GM19372 (cell line): ENCODE data around the gene PSD4.

ENCODE experiments used
- ATAC-seq: cut with Tn5 transposase; IDR thresholded peaks from one replicate; pipeline ENCODE4 v1.9.1; 2021; ENCODE audit warnings: mild to moderate bottlenecking, low read depth, moderate library complexity; ENCODE audit not compliant: unreplicated experiment

The PSD4 gene

GRCh38 chr2:113173542-113174375 is at the start of gene PSD4:
PSD4 (plus strand) TSS chr2:113173971; CDS start chr2:113182457, 8,486 bp downstream.
- ATAC-seq: peak; percentile 70

- no peak for ATAC-seq
These were observed 49.4 kb upstream of the PSD4 start for GRCh38 chr2:113124181-113124961.

- ATAC-seq: no peak
These were observed 48.6 kb upstream of the PSD4 start for GRCh38 chr2:113124984-113125855.

GRCh38 chr2:113126845-113127645 is 46.7 kb upstream of the PSD4 start, which contains the start of gene IL1RN:
IL1RN (plus strand) TSS chr2:113127598; CDS start chr2:113127625, 27 bp downstream.
- ATAC-seq: no peak

GRCh38 chr2:113127646-113128570 is 45.9 kb upstream of the PSD4 start:
- no peak for ATAC-seq

- ATAC-seq: no peak
These were observed 44.2 kb upstream of the PSD4 start for GRCh38 chr2:113129519-113130078.

GRCh38 chr2:113131352-113132185 is 42.2 kb upstream of the PSD4 start:
- ATAC-seq: no peak

- ATAC-seq: no peak
These were observed 41.3 kb upstream of the PSD4 start for GRCh38 chr2:113132414-113133021.

- ATAC-seq: no peak
These were observed 39.8 kb upstream of the PSD4 start for GRCh38 chr2:113133704-113134598.

- no peak for ATAC-seq
These were observed 39.1 kb upstream of the PSD4 start for GRCh38 chr2:113134717-113135116.

GRCh38 chr2:113135317-113135716 is 38.5 kb upstream of the PSD4 start:
- ATAC-seq: no peak

GRCh38 chr2:113136828-113137775 is 36.7 kb upstream of the PSD4 start:
- ATAC-seq: no peak

- no peak for ATAC-seq
These were observed 35.9 kb upstream of the PSD4 start for GRCh38 chr2:113137827-113138226.

- ATAC-seq: no peak
These were observed 35.1 kb upstream of the PSD4 start for GRCh38 chr2:113138428-113139322.
